ENCODE measurements around the gene ACTL9. TPM values are rescaled to one million over a fixed set of nuclear protein-coding genes. Genes with fewer than 3 reads are reported as not detected.

Gene ACTL9
- total RNA-seq, 2 experiments from 2014 or later = not detected

DNA sequence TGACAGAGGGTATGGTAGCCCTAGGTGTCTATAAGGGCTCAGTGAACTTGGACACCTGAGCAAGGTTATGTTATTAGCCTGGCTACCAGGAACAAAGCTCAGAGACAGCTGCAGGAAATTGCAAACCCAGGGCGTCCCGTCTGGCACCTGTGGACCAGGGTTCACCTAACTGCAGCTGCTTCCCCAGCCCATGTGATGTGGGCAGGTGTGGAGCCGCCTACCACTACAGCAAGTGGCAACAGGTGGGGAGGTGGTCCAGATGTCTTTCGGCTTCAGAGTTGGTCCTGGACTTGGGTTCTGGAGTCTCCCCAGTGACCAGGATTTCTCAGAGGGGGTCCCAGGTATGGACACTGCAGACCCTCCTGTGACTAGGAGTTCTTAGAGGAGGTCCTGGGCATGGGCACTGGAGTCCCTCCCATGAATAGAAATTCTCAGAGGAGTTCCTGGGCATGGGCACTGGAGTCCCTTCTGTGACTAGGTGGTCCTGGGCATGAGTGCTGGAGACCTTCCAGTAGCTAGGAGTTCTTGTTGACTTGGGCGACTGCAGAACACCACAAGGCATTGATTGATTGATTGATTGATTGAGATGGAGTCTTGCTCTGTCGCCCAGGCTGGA, 25.2 kb downstream of the ACTL9 start:
- Histone ChIP-seq H3K27me3 (ENCODE audit: control insufficient read depth in 1 of 2, insufficient read depth in 2 of 2, low read length in 2 of 2) (no peaks in the 10 kb centered on the region), H3K36me3 (ENCODE audit: insufficient read depth, low read length) (no peaks in the 10 kb centered on the region), H3K4me3 (ENCODE audit: low read length) (no peak overlapping the region), H3K4me1 (ENCODE audit: insufficient read depth, low read length) (peaks cover 20% of the 10 kb centered on the region), H3K27ac (ENCODE audit: low read depth in 1 of 2, low read length in 2 of 2) (no peak overlapping the region), H3K9me3 (ENCODE audit: control insufficient read depth in 1 of 2, insufficient read depth in 1 of 2, low read length in 2 of 2) (peaks cover 0 to 9% of the 10 kb centered on the region in 2 experiments)
- ChIA-PET POLR2A (no interaction called here), CTCF (no interaction called here)
- no peak overlapping the region for H3K4me3 Mint-ChIP-seq
- TF ChIP-seq, protein P1, sequence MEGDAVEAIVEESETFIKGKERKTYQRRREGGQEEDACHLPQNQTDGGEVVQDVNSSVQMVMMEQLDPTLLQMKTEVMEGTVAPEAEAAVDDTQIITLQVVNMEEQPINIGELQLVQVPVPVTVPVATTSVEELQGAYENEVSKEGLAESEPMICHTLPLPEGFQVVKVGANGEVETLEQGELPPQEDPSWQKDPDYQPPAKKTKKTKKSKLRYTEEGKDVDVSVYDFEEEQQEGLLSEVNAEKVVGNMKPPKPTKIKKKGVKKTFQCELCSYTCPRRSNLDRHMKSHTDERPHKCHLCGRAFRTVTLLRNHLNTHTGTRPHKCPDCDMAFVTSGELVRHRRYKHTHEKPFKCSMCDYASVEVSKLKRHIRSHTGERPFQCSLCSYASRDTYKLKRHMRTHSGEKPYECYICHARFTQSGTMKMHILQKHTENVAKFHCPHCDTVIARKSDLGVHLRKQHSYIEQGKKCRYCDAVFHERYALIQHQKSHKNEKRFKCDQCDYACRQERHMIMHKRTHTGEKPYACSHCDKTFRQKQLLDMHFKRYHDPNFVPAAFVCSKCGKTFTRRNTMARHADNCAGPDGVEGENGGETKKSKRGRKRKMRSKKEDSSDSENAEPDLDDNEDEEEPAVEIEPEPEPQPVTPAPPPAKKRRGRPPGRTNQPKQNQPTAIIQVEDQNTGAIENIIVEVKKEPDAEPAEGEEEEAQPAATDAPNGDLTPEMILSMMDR (IDR thresholded peaks at IDR 0.05) = no peak
- H3K9me3 Mint-ChIP-seq = no peaks in the 10 kb centered on the region
- peaks cover 19% of the 10 kb centered on the region for H3K4me1 Mint-ChIP-seq (ENCODE audit: low read depth)
- intact Hi-C loops (cut with DNase I, micrococcal nuclease) = no loop called here
- H3K27ac Mint-ChIP-seq = no peak overlapping the region
- no peaks in the 10 kb centered on the region for H3K27me3 Mint-ChIP-seq
- H3K36me3 Mint-ChIP-seq (ENCODE audit: low read depth) = no peaks in the 10 kb centered on the region
- DNase-seq (no peak), ATAC-seq (ENCODE audit: poor library complexity) (no peak)

DNA sequence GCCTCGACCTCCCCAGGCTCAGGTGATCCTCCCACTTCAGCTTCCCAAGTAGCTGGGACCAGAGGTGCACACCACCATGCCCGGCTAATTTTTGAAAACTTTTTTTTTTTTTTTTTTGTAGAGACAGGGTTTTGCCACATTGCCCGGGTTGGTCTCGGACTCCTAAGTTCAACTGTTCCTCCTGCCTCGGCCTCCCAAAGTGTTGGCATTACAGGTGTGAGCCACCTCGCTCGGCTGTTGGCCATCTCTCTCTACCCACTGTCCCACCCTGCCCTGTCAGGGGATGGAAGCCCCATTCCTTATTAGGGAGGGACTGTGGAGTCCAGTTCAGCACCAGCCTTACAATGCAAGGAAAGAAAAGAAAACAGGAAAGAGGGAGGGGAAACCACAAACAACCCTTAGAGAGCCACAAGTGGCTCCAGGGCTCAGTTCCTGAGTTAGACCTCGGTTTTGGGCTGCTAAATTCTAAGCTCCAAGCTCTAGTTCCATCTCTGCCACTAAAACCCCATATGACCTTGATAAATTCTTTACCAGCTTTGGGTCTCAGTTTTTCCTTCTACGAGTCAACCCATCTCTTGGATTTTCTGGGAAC, 31.7 kb downstream of the ACTL9 start:
- TF ChIP-seq, protein P1 (IDR thresholded peaks at IDR 0.05) = no peak
- POLR2A ChIA-PET = no interaction called here
- H3K4me3 Mint-ChIP-seq = no peak overlapping the region

DNA sequence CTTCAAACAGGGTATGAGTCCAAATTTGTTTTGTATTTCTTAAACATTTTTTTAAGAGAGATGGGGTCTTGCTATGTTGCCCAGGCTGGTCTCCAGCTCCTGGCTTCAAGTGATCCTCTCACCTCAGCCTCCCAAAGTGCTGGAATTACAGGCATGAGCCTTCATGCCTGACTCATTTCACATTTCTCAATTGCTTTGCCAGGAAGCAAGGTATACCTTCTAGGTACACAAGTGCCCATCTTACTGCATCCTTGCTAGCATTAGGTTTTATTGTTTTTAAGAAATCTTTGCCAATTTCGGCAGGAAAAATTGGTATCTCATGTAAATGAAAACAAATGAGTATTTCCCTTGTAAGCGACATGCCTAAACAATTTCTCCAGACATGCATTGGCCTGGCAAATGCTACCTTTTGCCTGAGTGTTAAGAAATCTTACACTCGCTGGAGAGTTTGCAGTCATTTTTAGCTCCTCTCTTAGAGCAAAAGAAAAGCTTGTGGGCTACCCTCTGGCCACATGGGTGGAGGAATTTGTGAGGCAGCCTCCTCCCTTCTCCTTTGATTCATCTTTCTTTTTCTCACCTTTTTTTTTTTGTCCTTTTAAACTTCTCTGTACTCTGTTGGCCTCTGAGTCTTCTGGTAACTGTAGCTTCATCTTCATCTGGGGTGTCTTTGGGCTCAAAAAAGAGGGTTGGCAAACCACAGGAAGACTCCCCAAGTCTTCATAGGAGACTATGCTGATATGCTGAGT, 33.0 kb downstream of the ACTL9 start:
- Mint-ChIP-seq H3K27ac (peak overlapping the region; percentile 56), H3K27me3 (no peaks in the 10 kb centered on the region), H3K4me3 (peak overlapping the region; percentile 17), H3K36me3 (ENCODE audit: low read depth) (no peaks in the 10 kb centered on the region), H3K9me3 (no peaks in the 10 kb centered on the region), H3K4me1 (ENCODE audit: low read depth) (peaks cover 28% of the 10 kb centered on the region)
- intact Hi-C loops (cut with DNase I, micrococcal nuclease) = no loop called here
- H3K36me3 ChIP-seq (ENCODE audit: insufficient read depth, low read length) = no peaks in the 10 kb centered on the region
- no peak overlapping the region for H3K27ac ChIP-seq (ENCODE audit: low read depth in 1 of 2, low read length in 2 of 2)
- ChIA-PET POLR2A (no interaction called here), CTCF (interaction anchor here (1.5 kb wide), 1 partner anchor 29 kb away, joined by 6 read pairs; no protein-coding TSS in a partner anchor)
- H3K27me3 ChIP-seq (ENCODE audit: control insufficient read depth in 1 of 2, insufficient read depth in 2 of 2, low read length in 2 of 2) = no peaks in the 10 kb centered on the region
- DNase-seq (no peak), ATAC-seq (ENCODE audit: poor library complexity) (no peak)
- H3K4me1 ChIP-seq (ENCODE audit: insufficient read depth, low read length) = peaks cover 45% of the 10 kb centered on the region
- no peak overlapping the region for H3K4me3 ChIP-seq (ENCODE audit: low read length)
- no peaks in the 10 kb centered on the region for H3K9me3 ChIP-seq (ENCODE audit: control insufficient read depth in 1 of 2, insufficient read depth in 1 of 2, low read length in 2 of 2)
- TF ChIP-seq, protein P1 (IDR thresholded peaks at IDR 0.05) = no peak

More for the DNA sequence above, 31.7 kb downstream of the ACTL9 start:
- intact Hi-C loops (cut with DNase I, micrococcal nuclease) = no loop called here
- Mint-ChIP-seq H3K27me3 (no peaks in the 10 kb centered on the region), H3K36me3 (ENCODE audit: low read depth) (no peaks in the 10 kb centered on the region), H3K9me3 (no peaks in the 10 kb centered on the region), H3K4me1 (ENCODE audit: low read depth) (peaks cover 38% of the 10 kb centered on the region), H3K27ac (no peak overlapping the region)
- H3K27me3 ChIP-seq (ENCODE audit: control insufficient read depth in 1 of 2, insufficient read depth in 2 of 2, low read length in 2 of 2) = no peaks in the 10 kb centered on the region
- H3K4me1 ChIP-seq (ENCODE audit: insufficient read depth, low read length) = peaks cover 56% of the 10 kb centered on the region
- no peak for DNase-seq
- H3K36me3 ChIP-seq (ENCODE audit: insufficient read depth, low read length) = no peaks in the 10 kb centered on the region
- CTCF ChIA-PET = interaction anchor here (1.5 kb wide), 1 partner anchor 27 kb away, joined by 6 read pairs; no protein-coding TSS in a partner anchor
- no peaks in the 10 kb centered on the region for H3K9me3 ChIP-seq (ENCODE audit: control insufficient read depth in 1 of 2, insufficient read depth in 1 of 2, low read length in 2 of 2)
- H3K27ac ChIP-seq (ENCODE audit: low read depth in 1 of 2, low read length in 2 of 2) = no peak overlapping the region
- no peak overlapping the region for H3K4me3 ChIP-seq (ENCODE audit: low read length)
- no peak for ATAC-seq (ENCODE audit: poor library complexity)
